K562 (cell line): ENCODE measurements around the gene DOK1.

ENCODE experiments used
- CHD2 ChIP-seq: IDR thresholded peaks from 2 replicates; pipeline ENCODE4 v1.6.1; 2011; ENCODE audit warnings: low read depth, low read length
- IRF2 ChIP-seq: sonication (generic); formaldehyde crosslinking; IDR thresholded peaks from 2 replicates; pipeline ENCODE4 v1.8.1; 2022; ENCODE audit warnings: mild to moderate bottlenecking, missing genetic modification reagents
- NR2C2 ChIP-seq, 2 experiments: fragments of 200-800 bp in 1 of 2; sonication (Bioruptor generic) in 1 of 2; sonication (generic) in 1 of 2; formaldehyde crosslinking in 1 of 2; IDR thresholded peaks; 2 replicates each; pipeline versions ENCODE4 v1.6.1 to v1.8.0; 2016 to 2022; ENCODE audit warnings: mild to moderate bottlenecking in 1 of 2, missing compliant biosample characterization in 1 of 2, missing genetic modification characterization in 1 of 2, missing genetic modification reagents in 1 of 2
- RBM22 ChIP-seq: fragments of 200-400 bp; formaldehyde crosslinking; IDR thresholded peaks from 2 replicates; pipeline ENCODE4 v1.6.1; 2018; ENCODE audit warnings: low read length, low read depth; ENCODE audit not compliant: poor library complexity, severe bottlenecking
- RNF219 ChIP-seq: fragments of 250-450 bp; sonication (Bioruptor Pico); IDR thresholded peaks from 2 replicates; pipeline ENCODE4 v1.5.0; 2022; ENCODE audit warnings: mild to moderate bottlenecking
- SP1 ChIP-seq: sonication (generic); formaldehyde crosslinking; IDR thresholded peaks from 2 replicates; pipeline ENCODE4 v1.8.1; 2022; ENCODE audit warnings: mild to moderate bottlenecking, missing genetic modification reagents
- SRSF3 ChIP-seq: fragments of 200-400 bp; formaldehyde crosslinking; IDR thresholded peaks from 2 replicates; pipeline ENCODE4 v1.6.1; 2016; ENCODE audit warnings: mild to moderate bottlenecking, low read length, moderate library complexity; ENCODE audit not compliant: insufficient read depth
- ZNF445 ChIP-seq: fragments of 250-450 bp; sonication (Bioruptor Pico); IDR thresholded peaks from 2 replicates; pipeline ENCODE4 v1.4.0; 2020; ENCODE audit warnings: low read depth, mild to moderate bottlenecking, moderate library complexity
- TF ChIP-seq, protein P1 (sequence below), 3 experiments: IDR thresholded peaks in 2 of 3; conservative IDR thresholded peaks in 1 of 3; 2 replicates each; pipeline ENCODE4 v1.5.1; 2011 to 2012; ENCODE audit warnings: low read length in 3 of 3, mild to moderate bottlenecking in 3 of 3, control low read depth in 2 of 3, improper control_type of control experiment in 1 of 3, inconsistent platforms in 1 of 3, low read depth in 1 of 3, mixed read lengths in 1 of 3, moderate library complexity in 1 of 3; ENCODE audit not compliant: insufficient read depth in 2 of 3
- TF ChIP-seq, protein P2 (sequence below): fragments of 450-650 bp; formaldehyde crosslinking; IDR thresholded peaks from 2 replicates; pipeline ENCODE4 v1.4.0; 2022; ENCODE audit warnings: mild to moderate bottlenecking, moderate library complexity

DNA sequence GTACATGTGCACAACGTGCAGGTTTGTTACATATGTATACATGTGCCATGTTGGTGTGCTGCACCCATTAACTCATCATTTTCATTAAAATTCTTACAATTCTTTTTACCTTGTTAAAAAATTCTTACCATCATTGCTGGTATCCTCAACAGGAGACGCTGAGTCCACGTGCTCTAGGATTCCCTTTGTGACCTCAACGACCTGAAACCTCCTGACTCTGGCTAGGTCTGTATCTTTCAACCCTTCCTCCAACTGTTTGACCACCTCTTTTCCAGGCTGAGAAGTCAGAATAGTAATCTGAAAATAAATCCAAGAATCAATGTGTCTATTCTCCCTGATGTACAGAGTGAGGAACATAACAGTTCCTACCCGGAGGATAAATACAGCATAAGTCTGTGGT is 52.4 kb downstream of the DOK1 start:
- no peak for TF ChIP-seq IRF2 (CRISPR knock-in tag)
- TF ChIP-seq, protein P1, sequence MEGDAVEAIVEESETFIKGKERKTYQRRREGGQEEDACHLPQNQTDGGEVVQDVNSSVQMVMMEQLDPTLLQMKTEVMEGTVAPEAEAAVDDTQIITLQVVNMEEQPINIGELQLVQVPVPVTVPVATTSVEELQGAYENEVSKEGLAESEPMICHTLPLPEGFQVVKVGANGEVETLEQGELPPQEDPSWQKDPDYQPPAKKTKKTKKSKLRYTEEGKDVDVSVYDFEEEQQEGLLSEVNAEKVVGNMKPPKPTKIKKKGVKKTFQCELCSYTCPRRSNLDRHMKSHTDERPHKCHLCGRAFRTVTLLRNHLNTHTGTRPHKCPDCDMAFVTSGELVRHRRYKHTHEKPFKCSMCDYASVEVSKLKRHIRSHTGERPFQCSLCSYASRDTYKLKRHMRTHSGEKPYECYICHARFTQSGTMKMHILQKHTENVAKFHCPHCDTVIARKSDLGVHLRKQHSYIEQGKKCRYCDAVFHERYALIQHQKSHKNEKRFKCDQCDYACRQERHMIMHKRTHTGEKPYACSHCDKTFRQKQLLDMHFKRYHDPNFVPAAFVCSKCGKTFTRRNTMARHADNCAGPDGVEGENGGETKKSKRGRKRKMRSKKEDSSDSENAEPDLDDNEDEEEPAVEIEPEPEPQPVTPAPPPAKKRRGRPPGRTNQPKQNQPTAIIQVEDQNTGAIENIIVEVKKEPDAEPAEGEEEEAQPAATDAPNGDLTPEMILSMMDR (IDR thresholded peaks at IDR 0.05 in 2 of 3, conservative IDR thresholded peaks at IDR 0.05 in 1 of 3; ENCODE audit: insufficient read depth in 2 of 3, low read depth in 1 of 3, low read length in 3 of 3), result no peak
- TF ChIP-seq SP1 (CRISPR knock-in tag), result no peak
- no peak for TF ChIP-seq RBM22
- TF ChIP-seq SRSF3, result no peak
- no peak for TF ChIP-seq CHD2
- TF ChIP-seq NR2C2 (CRISPR knock-in tag; IDR thresholded peaks at IDR 0.05), result no peak
- TF ChIP-seq NR2C2 (tag; IDR thresholded peaks at IDR 0.05), result no peak
- TF ChIP-seq ZNF445 (CRISPR knock-in tag), result no peak
- TF ChIP-seq, protein P2, sequence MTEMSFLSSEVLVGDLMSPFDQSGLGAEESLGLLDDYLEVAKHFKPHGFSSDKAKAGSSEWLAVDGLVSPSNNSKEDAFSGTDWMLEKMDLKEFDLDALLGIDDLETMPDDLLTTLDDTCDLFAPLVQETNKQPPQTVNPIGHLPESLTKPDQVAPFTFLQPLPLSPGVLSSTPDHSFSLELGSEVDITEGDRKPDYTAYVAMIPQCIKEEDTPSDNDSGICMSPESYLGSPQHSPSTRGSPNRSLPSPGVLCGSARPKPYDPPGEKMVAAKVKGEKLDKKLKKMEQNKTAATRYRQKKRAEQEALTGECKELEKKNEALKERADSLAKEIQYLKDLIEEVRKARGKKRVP (CRISPR knock-in tag), result no peak
- no peak for TF ChIP-seq RNF219
